ENCODE results near the gene COL6A6. TPM values are rescaled to one million over a fixed set of nuclear protein-coding genes. Genes with fewer than 3 reads are reported as not detected.

Gene COL6A6
- 0.26 and 5.0 TPM in 2 replicates for total RNA-seq

GRCh38 chr3:130516645-130517512, at the start of gene COL6A6:
TSS of gene COL6A6 (plus strand) at chr3:130517177. CDS start at chr3:130560365, 43,188 bp downstream.

Other genes starting within 250 kb of the COL6A6 start
- gene COL6A5, start 171.5 kb upstream of the COL6A6 start, total RNA-seq, result not detected in 2 replicates
- gene PIK3R4, start 229.7 kb downstream of the COL6A6 start, total RNA-seq, result 14.9 and 23.2 TPM in 2 replicates

All from pericardium fibroblast (primary cell).